Left lung (tissue), 10 donors: ENCODE results near the gene IKZF1. TPM values are rescaled to one million over a fixed set of nuclear protein-coding genes. Genes with fewer than 3 reads are reported as not detected.

Experiments used
- ATAC-seq: fragments of 200-7000 bp; cut with Tn5 transposase; one replicate; pipeline ENCODE4 v1.9.1; 2020; ENCODE audit warnings: moderate library complexity
- DNase-seq, 4 donors: peaks; one replicate each; pipeline ENCODE4 v3.0.0-alpha.2; 2013 to 2020
- H3K27ac ChIP-seq, 2 donors: fragments of 200-600 bp; sonication (generic) in 1 of 2; one replicate each; pipeline versions ENCODE4 v1.5.0 to v1.8.0; 2020 to 2021
- H3K27me3 ChIP-seq, 2 donors: fragments of 200-600 bp; sonication (generic) in 1 of 2; one replicate each; pipeline versions ENCODE4 v1.5.0 to v1.8.0; 2020 to 2021
- H3K36me3 ChIP-seq, 2 donors: fragments of 200-600 bp; sonication (generic) in 1 of 2; one replicate each; pipeline versions ENCODE4 v1.5.0 to v1.8.0; 2020 to 2021
- H3K4me1 ChIP-seq, 2 donors: fragments of 200-600 bp; one replicate each; pipeline ENCODE4 v1.8.0; 2021
- H3K4me3 ChIP-seq, 2 donors: fragments of 200-600 bp; sonication (generic) in 1 of 2; one replicate each; pipeline versions ENCODE4 v1.5.0 to v1.8.0; 2020 to 2021; ENCODE audit warnings: mild to moderate bottlenecking in 1 of 2
- H3K9me3 ChIP-seq, 2 donors: fragments of 200-600 bp; sonication (generic) in 1 of 2; one replicate each; pipeline versions ENCODE4 v1.5.0 to v1.8.0; 2020 to 2021
- CTCF ChIP-seq, 2 donors: fragments of 200-600 bp; sonication (generic) in 1 of 2; IDR thresholded peaks; one replicate each; pipeline versions ENCODE4 v1.5.0 to v1.8.0; 2021; ENCODE audit warnings: antibody characterized with exemption in 2 of 2
- intact Hi-C, 2 donors: fragments of 100-400 bp; cut with DNase I; formaldehyde crosslinking; loops; one replicate each; pipeline versions ENCODE4 v1.11.2 to v1.14.2; 2022
- polyA plus RNA-seq, 6 donors: library from polyadenylated mRNA; unstranded; fragments of 120-200 nt; gene quantifications; one replicate each; pipeline ENCODE4 v1.2.1, GENCODE V29; 2013; ENCODE audit not compliant: insufficient read length in 6 of 6
- total RNA-seq, 2 donors: library from RNA; stranded (reverse); fragmentation: NEBNext Ultra II Directional; extraction: Animal tissue kit (Norgen Biotek cat#: 25700); gene quantifications; one replicate each; pipeline ENCODE4 v1.2.1, GENCODE V29; 2021
- donor health status: DM: no; HTN: yes; CAD: no.
- donor health status: DM: no; HTN: no; CAD: no.

IKZF1 gene
- total and polyA plus RNA-seq, 8 donors: 1.9 to 50.2 (median 2.3) TPM

GRCh38 chr7:50377356-50377755, 72.8 kb downstream of the IKZF1 start:
- no peak for TF ChIP-seq CTCF (IDR thresholded peaks at IDR 0.05)
- DNase-seq (no peak), ATAC-seq (no peak)
- intact Hi-C loops: no loop called here
- Histone ChIP-seq H3K9me3 (no peaks in the 10 kb centered on the region), H3K27ac (no peak overlapping the region), H3K27me3 (no peaks in the 10 kb centered on the region), H3K4me3 (no peak overlapping the region), H3K36me3 (peaks cover 0 to 39% of the 10 kb centered on the region in 2 donors), H3K4me1 (no peaks in the 10 kb centered on the region)

GRCh38 chr7:50379082-50379481, 74.6 kb downstream of the IKZF1 start:
- H3K27me3 ChIP-seq: no peaks in the 10 kb centered on the region
- no peak overlapping the region for H3K4me3 ChIP-seq
- DNase-seq: no peak
- H3K36me3 ChIP-seq: peaks cover 0 to 49% of the 10 kb centered on the region in 2 donors
- intact Hi-C loops: no loop called here
- peak; percentile 89 for ATAC-seq
- TF ChIP-seq CTCF (IDR thresholded peaks at IDR 0.05): no peak
- H3K27ac ChIP-seq: no peak overlapping the region
- no peaks in the 10 kb centered on the region for H3K4me1 ChIP-seq
- H3K9me3 ChIP-seq: no peaks in the 10 kb centered on the region

- Histone ChIP-seq H3K4me1 (no peaks in the 10 kb centered on the region), H3K4me3 (no peak overlapping the region), H3K27me3 (no peaks in the 10 kb centered on the region), H3K9me3 (no peaks in the 10 kb centered on the region), H3K27ac (no peak overlapping the region), H3K36me3 (peaks cover 0 to 54% of the 10 kb centered on the region in 2 donors)
- ATAC-seq: no peak
- intact Hi-C loops: no loop called here
- no peak for DNase-seq
- TF ChIP-seq CTCF (IDR thresholded peaks at IDR 0.05): no peak
Observed at GRCh38 chr7:50379539-50379938, 75.0 kb downstream of the IKZF1 start.

GRCh38 chr7:50382455-50382854, 77.9 kb downstream of the IKZF1 start:
- Histone ChIP-seq H3K9me3 (no peaks in the 10 kb centered on the region), H3K4me3 (no peak overlapping the region), H3K4me1 (no peaks in the 10 kb centered on the region), H3K27me3 (no peaks in the 10 kb centered on the region), H3K27ac (no peak overlapping the region), H3K36me3 (peaks cover 0 to 57% of the 10 kb centered on the region in 2 donors)
- intact Hi-C loops: no loop called here
- no peak for TF ChIP-seq CTCF (IDR thresholded peaks at IDR 0.05)
- ATAC-seq (no peak), DNase-seq (no peak)

- intact Hi-C loops: no loop called here
- Histone ChIP-seq H3K4me1 (no peaks in the 10 kb centered on the region), H3K27me3 (no peaks in the 10 kb centered on the region), H3K9me3 (no peaks in the 10 kb centered on the region), H3K36me3 (peaks cover 0 to 78% of the 10 kb centered on the region in 2 donors), H3K4me3 (no peak overlapping the region), H3K27ac (no peak overlapping the region)
- ATAC-seq (no peak), DNase-seq (no peak)
- TF ChIP-seq CTCF (IDR thresholded peaks at IDR 0.05): no peak
Observed at GRCh38 chr7:50387351-50387750, 82.8 kb downstream of the IKZF1 start.
